GM18951 (cell line): ENCODE measurements around the gene ELAVL4.

Experiments
- POLR2A ChIP-seq: IDR thresholded peaks from 4 replicates; pipeline ENCODE4 v1.6.1; 2011; ENCODE audit warnings: mild to moderate bottlenecking; ENCODE audit not compliant: insufficient read length, insufficient read depth; ENCODE audit errors: extremely low read depth
- in situ Hi-C: fragments of 300-500 bp; cut with MboI; formaldehyde crosslinking; loops from one replicate; pipeline ENCODE4 v1.12.0; 2022; ENCODE audit warnings: low sequenced_read_pairs, mixed read lengths, inconsistent platforms; ENCODE audit not compliant: unreplicated experiment

The ELAVL4 gene

DNA sequence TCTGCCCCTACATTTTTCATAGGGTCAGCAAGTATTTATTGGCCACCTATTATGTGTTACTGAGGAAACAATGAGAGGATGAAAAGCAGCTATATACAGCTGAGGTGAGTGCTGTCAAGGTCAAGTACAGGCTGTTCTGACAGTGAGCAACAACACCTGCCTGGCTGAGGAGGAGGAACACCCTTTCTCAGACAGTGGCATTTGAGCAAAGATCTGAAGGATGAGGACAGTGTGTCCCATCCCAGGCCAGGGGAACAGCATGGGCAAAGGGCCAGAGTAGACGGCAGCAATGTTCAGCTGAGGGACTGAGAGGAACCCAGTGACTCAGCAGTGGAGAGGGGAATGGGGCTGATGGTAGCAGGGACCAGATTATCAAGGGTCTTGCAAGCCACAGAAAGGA is 101.0 kb downstream of the ELAVL4 start:
- in situ Hi-C loops = no loop called here
- no peak for TF ChIP-seq POLR2A

DNA sequence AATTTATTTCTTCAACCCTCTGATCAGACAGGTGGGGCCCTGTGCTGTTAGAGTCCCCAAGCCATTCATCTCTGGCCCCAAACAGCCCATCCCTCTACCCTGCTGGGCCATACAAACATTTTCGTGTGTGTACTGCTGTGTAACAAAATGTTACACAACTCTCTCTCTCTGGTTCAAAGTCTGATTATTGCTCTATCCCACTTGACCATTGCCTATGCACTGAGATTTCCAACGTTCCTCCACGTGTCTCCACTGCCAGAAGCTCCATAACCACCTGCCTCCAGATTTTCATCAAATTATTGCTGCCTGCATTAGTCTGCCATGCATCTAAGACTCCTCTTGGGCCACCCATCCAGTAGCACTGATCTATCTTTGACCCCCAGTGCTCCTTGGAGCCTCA is 104.8 kb downstream of the ELAVL4 start:
- in situ Hi-C loops = no loop called here
- TF ChIP-seq POLR2A = no peak

DNA sequence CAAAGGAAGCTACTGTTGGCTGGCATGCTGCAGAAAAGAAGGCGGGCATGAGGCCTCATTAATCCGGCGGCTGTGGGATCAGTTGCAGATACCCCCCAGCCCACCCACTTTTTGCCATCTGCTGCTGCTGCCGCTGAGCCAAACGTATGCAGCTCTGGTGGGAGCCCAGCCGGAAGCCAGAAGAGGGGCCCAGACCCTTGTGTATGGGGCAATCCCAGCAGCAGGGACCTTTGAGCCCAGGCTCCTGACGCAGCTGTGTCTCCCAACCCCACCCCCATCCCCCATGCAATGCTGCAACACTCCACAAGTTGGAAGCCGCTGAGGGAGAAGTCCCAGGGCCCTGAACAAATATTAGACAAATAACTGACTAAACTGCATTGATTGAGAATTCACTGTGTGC is 106.0 kb downstream of the ELAVL4 start:
- no peak for TF ChIP-seq POLR2A
- in situ Hi-C loops = no loop called here

DNA sequence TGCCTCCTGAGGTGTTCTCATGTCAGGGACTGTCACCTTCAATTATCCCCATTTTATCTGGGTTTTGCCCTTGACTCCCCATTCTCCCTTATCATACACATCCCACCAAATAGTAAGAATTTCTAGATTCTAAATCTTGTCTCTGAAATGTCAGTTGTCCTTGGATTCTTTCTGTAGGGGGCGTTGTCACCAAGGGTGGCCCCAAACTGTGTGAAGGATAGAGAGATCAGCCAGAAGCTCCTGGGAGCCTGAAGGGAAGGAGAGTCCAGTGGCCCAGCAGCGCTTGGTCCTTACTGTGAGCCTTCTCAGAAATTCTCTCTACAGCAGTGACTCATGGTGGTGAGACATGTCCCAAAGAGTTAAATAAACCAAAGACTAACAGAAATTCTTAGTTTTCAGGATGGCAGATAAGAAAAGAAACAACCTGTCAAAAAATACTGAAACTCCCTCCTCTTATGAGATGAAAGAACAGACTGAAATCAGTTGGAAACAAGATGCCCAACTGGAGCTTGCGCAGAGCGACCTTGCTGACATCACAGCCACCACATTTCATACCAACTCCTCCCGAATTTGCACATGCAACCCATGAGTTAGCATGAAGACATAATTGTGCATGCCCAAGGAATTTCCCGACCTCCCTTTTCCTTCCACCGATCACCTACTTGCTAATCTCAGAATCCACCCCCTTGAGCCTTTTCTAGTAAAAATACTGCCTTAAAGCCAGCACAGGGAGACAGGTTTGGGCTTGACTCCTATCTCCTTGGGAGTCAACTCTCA is 109.8 kb downstream of the ELAVL4 start:
- no peak for TF ChIP-seq POLR2A
- in situ Hi-C loops = no loop called here

DNA sequence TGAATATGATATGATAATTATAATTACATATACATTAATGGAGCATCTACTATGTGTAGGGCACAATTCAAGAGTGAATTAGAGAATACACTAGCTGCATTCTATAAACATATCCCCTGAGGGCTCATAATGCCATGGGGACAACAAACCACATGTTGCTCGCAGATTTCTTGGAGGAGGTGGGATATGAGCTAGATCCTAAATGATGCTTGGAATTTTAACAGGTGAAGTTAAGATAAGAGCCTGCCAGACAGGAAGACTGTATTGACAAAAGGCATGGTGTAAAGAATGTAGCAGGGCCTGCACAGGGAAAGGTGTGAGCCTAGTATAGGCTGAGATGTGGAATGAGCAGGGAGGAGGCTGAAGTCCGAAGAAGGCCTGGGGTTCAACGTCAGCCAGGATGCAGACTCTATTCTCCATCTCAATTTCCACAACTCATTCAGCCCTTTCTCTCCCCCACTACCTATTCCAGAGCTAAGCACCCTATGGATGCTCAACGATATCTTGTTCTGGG is 120.2 kb downstream of the ELAVL4 start:
- in situ Hi-C loops = no loop called here
- TF ChIP-seq POLR2A = no peak

DNA sequence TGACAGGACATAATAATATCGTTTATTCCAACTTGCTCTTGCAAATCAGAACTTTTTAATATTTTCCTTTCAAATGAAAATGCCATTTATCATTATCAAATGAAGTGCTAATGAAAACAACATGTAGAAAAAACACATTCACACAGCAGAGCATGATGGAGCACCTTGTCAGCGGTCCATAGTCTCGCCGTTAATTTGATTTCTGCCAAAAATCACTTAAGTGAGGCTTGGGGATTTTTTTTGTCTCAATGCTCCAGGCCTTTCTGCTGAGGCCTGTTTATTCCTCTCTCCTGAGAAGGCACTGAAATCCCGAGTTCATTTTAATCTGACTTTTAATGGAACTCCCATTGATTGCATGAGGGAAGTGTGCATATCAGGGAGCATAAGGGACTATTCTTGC is 122.5 kb downstream of the ELAVL4 start:
- TF ChIP-seq POLR2A = no peak
- in situ Hi-C loops = no loop called here

DNA sequence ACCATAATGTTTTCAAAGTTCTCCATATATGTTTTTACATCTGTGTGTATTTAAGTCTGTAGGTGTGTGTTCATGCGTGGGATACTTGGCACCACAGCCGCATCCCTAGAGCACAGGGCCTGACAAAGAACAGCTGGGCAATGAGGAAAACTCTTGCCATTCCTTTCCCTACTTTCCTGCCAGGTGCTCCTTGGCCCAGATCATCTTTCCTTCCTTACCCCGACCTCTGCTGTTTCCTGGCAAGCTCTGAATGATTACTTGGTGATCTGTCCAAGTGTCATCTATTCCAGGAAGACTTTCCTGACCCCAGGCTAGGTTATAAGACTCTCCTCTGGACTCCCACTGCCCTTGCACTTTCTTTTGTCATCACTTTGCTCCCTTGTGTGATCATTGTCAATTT is 123.6 kb downstream of the ELAVL4 start:
- in situ Hi-C loops = no loop called here
- no peak for TF ChIP-seq POLR2A

DNA sequence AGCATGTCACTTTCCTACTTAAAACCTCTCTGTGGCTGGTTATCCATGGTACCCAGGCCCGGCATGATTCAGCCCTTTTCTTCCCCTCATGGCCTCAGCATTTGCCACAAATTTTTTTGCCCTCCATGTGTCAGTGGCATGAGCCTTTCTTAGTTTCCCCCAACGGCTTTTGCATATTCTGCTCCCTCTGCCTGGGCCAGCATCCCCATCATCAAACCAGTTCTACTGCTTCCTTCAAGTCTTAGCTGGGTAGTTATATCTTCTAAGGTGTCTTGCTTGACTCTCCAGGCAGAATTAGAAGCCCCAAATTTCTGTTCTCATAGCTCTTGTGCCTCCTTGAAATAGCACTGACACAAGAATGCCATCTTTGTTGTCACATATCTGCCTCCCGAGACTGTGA is 127.9 kb downstream of the ELAVL4 start:
- in situ Hi-C loops = no loop called here
- no peak for TF ChIP-seq POLR2A

DNA sequence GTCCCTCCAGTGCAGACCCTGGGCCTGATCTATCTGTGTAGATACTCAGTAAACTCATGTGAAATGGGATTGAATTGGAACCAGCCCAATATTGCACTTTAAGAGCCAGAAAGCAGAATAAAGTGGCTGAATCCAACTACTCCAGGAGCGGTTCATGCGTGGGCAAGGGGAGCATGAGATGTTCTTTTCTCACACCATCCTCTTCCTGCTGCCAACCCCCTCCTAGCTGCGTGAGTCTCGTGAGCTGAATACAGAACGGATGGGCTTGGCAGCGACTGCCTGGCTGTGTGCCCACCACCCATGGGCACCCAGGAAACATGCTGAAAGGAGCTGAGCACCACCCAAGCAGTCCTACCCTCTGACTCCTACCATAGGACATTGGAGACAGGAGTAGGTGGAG is 128.3 kb downstream of the ELAVL4 start:
- no peak for TF ChIP-seq POLR2A
- in situ Hi-C loops = no loop called here

DNA sequence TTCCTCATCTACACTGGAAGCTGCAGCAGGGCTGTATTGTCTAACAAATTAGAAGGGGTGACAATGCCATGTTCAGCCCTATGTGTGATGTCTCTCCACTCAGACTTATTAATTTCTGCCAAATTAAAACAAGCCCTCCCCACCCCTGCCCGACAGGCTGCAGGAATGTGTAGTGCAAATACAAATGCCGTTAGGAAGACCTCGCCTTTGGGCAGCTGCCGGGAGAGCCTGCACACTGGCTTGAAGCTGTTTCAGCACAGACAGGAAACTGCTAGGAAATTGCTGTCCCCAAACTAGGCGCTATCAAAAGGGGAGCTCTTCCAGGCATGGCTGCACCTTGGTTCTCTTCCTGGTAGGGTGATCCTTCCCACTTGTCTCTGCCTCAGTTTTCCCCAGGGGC is 135.2 kb downstream of the ELAVL4 start:
- in situ Hi-C loops = no loop called here
- TF ChIP-seq POLR2A = no peak

DNA sequence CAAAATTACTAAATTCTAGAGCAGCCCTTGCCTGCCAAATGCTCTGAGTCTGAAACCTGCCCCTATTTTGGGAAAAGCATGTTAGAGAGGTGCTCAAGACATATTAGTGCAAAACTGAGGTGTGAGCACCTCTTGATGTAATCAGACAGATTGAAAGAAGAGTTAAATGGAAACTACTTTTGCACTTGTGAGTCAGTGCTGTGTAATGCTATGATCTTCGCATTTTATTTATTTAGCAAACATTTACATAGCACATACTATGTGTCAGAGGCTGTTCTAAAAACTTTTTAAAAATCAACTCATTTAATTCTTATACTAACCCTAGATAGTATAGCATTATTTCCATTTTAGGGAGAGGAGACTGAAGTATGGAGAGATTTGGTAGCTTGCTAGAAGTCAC is 138.1 kb downstream of the ELAVL4 start:
- in situ Hi-C loops = no loop called here
- TF ChIP-seq POLR2A = no peak

DNA sequence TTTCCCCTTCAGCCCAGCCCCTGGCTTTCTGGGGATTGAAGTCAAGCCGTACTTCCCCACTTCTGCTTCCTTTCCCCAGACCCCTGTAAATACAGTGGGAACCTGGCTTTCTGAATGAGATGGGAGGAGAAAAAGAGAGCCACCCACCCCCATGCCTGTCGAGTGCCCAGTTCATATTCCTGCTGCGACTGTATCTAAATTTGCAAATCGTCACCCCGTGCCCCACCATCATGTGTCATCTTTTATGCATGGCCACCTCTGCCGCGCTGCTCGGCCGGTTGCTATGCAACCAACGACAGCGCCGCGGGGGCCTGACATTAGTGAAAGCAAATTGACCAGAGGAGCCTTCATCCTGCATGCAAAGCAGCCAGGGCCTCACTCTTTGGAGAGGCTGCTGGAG is 143.0 kb downstream of the ELAVL4 start:
- no peak for TF ChIP-seq POLR2A
- in situ Hi-C loops = no loop called here

DNA sequence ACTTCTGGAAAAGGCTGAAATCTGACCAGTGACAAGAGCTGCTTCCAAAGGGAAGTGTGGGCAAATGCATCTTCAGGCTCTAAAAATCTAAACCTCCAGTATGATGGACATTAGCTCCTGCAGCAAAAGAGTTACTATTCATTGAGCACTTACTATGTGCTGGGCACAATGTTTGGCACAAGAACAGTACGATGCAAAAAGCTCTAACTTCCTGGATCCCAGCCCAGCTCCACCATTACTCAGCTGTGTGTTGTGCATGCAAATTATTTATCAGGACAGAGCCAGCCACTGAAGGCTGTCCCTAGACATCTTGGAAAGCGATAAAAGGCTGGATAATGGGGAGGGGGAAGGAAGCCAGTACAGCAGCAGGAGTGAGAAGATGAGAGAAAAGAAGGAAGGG is 143.5 kb downstream of the ELAVL4 start:
- TF ChIP-seq POLR2A = no peak
- in situ Hi-C loops = no loop called here
